H9 (cell line): ENCODE results near the gene ACVR1. TPM values are rescaled to one million over a fixed set of nuclear protein-coding genes. Genes with fewer than 3 reads are reported as not detected.

ENCODE experiments used
- DNase-seq: peaks from one replicate; pipeline ENCODE4 v3.0.0-alpha.2; 2017
- H2AFZ ChIP-seq: one replicate; pipeline ENCODE4 v1.6.1; 2013; ENCODE audit warnings: mild to moderate bottlenecking, low read length, control low read depth, moderate library complexity
- H2AK5ac ChIP-seq: 2 replicates; pipeline ENCODE4 v1.6.1; 2013; ENCODE audit warnings: low read length, control low read depth, mixed read lengths; ENCODE audit not compliant: insufficient read length
- H2BK120ac ChIP-seq: one replicate; pipeline ENCODE4 v1.6.1; 2013; ENCODE audit warnings: low read depth, mild to moderate bottlenecking, low read length, control low read depth, inconsistent platforms; ENCODE audit not compliant: poor library complexity, severe bottlenecking
- H2BK12ac ChIP-seq: 2 replicates; pipeline ENCODE4 v1.6.1; 2013; ENCODE audit warnings: low read length, control low read depth, mixed read lengths, low read depth; ENCODE audit not compliant: insufficient read length
- H2BK15ac ChIP-seq: 2 replicates; pipeline ENCODE4 v1.6.1; 2013; ENCODE audit warnings: low read depth, low read length, control low read depth
- H2BK20ac ChIP-seq: one replicate; pipeline ENCODE4 v1.6.1; 2013; ENCODE audit warnings: low read depth, mild to moderate bottlenecking, low read length, control low read depth, inconsistent platforms; ENCODE audit not compliant: poor library complexity, severe bottlenecking
- H2BK5ac ChIP-seq: 2 replicates; pipeline ENCODE4 v1.6.1; 2013; ENCODE audit warnings: low read length, control low read depth, mixed read lengths; ENCODE audit not compliant: insufficient read length
- H3K14ac ChIP-seq: 2 replicates; pipeline ENCODE4 v1.6.1; 2013; ENCODE audit warnings: low read length, control low read depth; ENCODE audit not compliant: insufficient read depth
- H3K18ac ChIP-seq: 2 replicates; pipeline ENCODE4 v1.6.1; 2013; ENCODE audit warnings: low read depth, mild to moderate bottlenecking, mixed read lengths, low read length, control low read depth; ENCODE audit not compliant: insufficient read length
- H3K23ac ChIP-seq: 2 replicates; pipeline ENCODE4 v1.6.1; 2013; ENCODE audit warnings: low read length, control low read depth, mixed read lengths, low read depth; ENCODE audit not compliant: insufficient read length
- H3K23me2 ChIP-seq: 2 replicates; pipeline ENCODE4 v1.6.1; 2013; ENCODE audit warnings: low read depth, mild to moderate bottlenecking, mixed read lengths, low read length, control low read depth; ENCODE audit not compliant: insufficient read length, poor library complexity, severe bottlenecking
- H3K27ac ChIP-seq: 2 replicates; pipeline ENCODE4 v1.5.1; 2013; ENCODE audit warnings: low read length, control low read depth, mixed read lengths, low read depth; ENCODE audit not compliant: insufficient read length
- H3K27me3 ChIP-seq: 2 replicates; pipeline ENCODE4 v1.6.1; 2013; ENCODE audit warnings: low read length, control low read depth, inconsistent platforms; ENCODE audit not compliant: insufficient read depth
- H3K4ac ChIP-seq: 2 replicates; pipeline ENCODE4 v1.6.1; 2013; ENCODE audit warnings: low read depth, mild to moderate bottlenecking, control low read depth, inconsistent platforms, low read length, moderate library complexity
- H3K4me1 ChIP-seq: 2 replicates; pipeline ENCODE4 v1.6.1; 2013; ENCODE audit warnings: low read length, control low read depth, inconsistent platforms; ENCODE audit not compliant: insufficient read depth
- H3K4me2 ChIP-seq: 2 replicates; pipeline ENCODE4 v1.6.1; 2013; ENCODE audit warnings: low read length, control low read depth, mixed read lengths; ENCODE audit not compliant: insufficient read length, insufficient read depth
- H3K56ac ChIP-seq: 2 replicates; pipeline ENCODE4 v1.6.1; 2013; ENCODE audit warnings: low read depth, mild to moderate bottlenecking, mixed read lengths, low read length, control low read depth; ENCODE audit not compliant: insufficient read length
- H3K79me1 ChIP-seq: 2 replicates; pipeline ENCODE4 v1.6.1; 2013; ENCODE audit warnings: low read depth, mild to moderate bottlenecking, moderate library complexity, low read length, control low read depth, inconsistent platforms; ENCODE audit not compliant: insufficient read depth, poor library complexity, severe bottlenecking
- H3K79me2 ChIP-seq: 2 replicates; pipeline ENCODE4 v1.6.1; 2013; ENCODE audit warnings: low read length, control low read depth, inconsistent platforms; ENCODE audit not compliant: insufficient read depth
- H3K9ac ChIP-seq: 2 replicates; pipeline ENCODE4 v1.6.1; 2013; ENCODE audit warnings: low read length, control low read depth, mixed read lengths; ENCODE audit not compliant: insufficient read length; ENCODE audit errors: extremely low read depth
- H3K9me3 ChIP-seq: one replicate; pipeline ENCODE4 v1.6.1; 2013; ENCODE audit warnings: low read depth, low read length, inconsistent platforms; ENCODE audit not compliant: control insufficient read depth
- H3T11ph ChIP-seq: one replicate; pipeline ENCODE4 v1.6.1; 2013; ENCODE audit warnings: mild to moderate bottlenecking, low read length, control low read depth, inconsistent platforms
- H4K20me1 ChIP-seq: one replicate; pipeline ENCODE4 v1.6.1; 2013; ENCODE audit not compliant: control insufficient read depth, insufficient read length, insufficient read depth
- H4K5ac ChIP-seq: 2 replicates; pipeline ENCODE4 v1.6.1; 2013; ENCODE audit warnings: low read depth, mild to moderate bottlenecking, mixed read lengths, low read length, control low read depth; ENCODE audit not compliant: insufficient read length
- H4K8ac ChIP-seq: replicated peaks from 2 replicates; pipeline ENCODE4 v1.6.1; 2013; ENCODE audit warnings: low read length, control low read depth, mixed read lengths, low read depth; ENCODE audit not compliant: insufficient read length
- H4K91ac ChIP-seq: 2 replicates; pipeline ENCODE4 v1.6.1; 2013; ENCODE audit warnings: low read depth, mild to moderate bottlenecking, moderate library complexity, mixed read lengths, low read length, control low read depth; ENCODE audit not compliant: insufficient read length
- H3K27ac Mint-ChIP-seq, 3 experiments: 2 replicates in 2 of 3; 3 replicates in 1 of 3; pipeline ENCODE4 v1.8.0; 2020 to 2021; ENCODE audit warnings: mixed read lengths in 3 of 3, mild to moderate bottlenecking in 1 of 3, moderate library complexity in 1 of 3
- H3K27me3 Mint-ChIP-seq: 2 replicates; pipeline ENCODE4 v1.8.0; 2021; ENCODE audit warnings: low read depth, mild to moderate bottlenecking, moderate library complexity, mixed read lengths
- H3K36me3 Mint-ChIP-seq, 3 experiments: 2 replicates in 2 of 3; 3 replicates in 1 of 3; pipeline ENCODE4 v1.8.0; 2020 to 2021; ENCODE audit warnings: low read depth in 3 of 3, mixed read lengths in 3 of 3; ENCODE audit not compliant: insufficient read depth in 1 of 3
- H3K4me1 Mint-ChIP-seq, 2 experiments: 2 replicates each; pipeline ENCODE4 v1.8.0; 2020; ENCODE audit warnings: mixed read lengths in 2 of 2
- H3K4me3 Mint-ChIP-seq, 2 experiments: 2 replicates in 1 of 2; 3 replicates in 1 of 2; pipeline ENCODE4 v1.8.0; 2020 to 2021; ENCODE audit warnings: mild to moderate bottlenecking in 2 of 2, mixed read lengths in 2 of 2, moderate library complexity in 1 of 2
- H3K9me3 Mint-ChIP-seq, 2 experiments: 2 replicates in 1 of 2; 3 replicates in 1 of 2; pipeline ENCODE4 v1.8.0; 2020; ENCODE audit warnings: mild to moderate bottlenecking in 2 of 2, mixed read lengths in 2 of 2, moderate library complexity in 1 of 2
- WGBS: extraction: QIAGEN DNeasy Blood & Tissue Kit; methylation state at CpG from one replicate; pipeline ENCODE4 v1.1.7; 2013; ENCODE audit warnings: missing lambda C conversion rate, low lambda C conversion rate, mixed read lengths; ENCODE audit not compliant: insufficient read length; ENCODE audit errors: extremely low coverage; 5-methylcytosine and 5-hydroxymethylcytosine counted together
- long read RNA-seq: library from polyadenylated mRNA; unstranded; transcript quantifications from one replicate; pipeline ENCODE4 v2.0.0, GENCODE V29; 2020
- total RNA-seq: library from RNA; stranded (reverse); gene quantifications from 2 replicates; pipeline ENCODE4 v1.2.1, GENCODE V29; 2021
- TF ChIP-seq, protein P1 (sequence below): fragments of 200-600 bp; sonication (generic); conservative IDR thresholded peaks from 3 replicates; pipeline ENCODE4 v1.8.0; 2021; ENCODE audit warnings: antibody characterized with exemption, mild to moderate bottlenecking

ACVR1 gene
- total RNA-seq: 21.2 and 25.1 TPM in 2 replicates
- long read RNA-seq, transcript ACVR1-207 (11 exons, 2,861 nt): major isoform, 12 of 29 reads
- long read RNA-seq, partial matches to known transcripts: 12 of 29 reads
- long read RNA-seq, other reads (novel, unspliced or antisense): 5 of 29 reads

DNA sequence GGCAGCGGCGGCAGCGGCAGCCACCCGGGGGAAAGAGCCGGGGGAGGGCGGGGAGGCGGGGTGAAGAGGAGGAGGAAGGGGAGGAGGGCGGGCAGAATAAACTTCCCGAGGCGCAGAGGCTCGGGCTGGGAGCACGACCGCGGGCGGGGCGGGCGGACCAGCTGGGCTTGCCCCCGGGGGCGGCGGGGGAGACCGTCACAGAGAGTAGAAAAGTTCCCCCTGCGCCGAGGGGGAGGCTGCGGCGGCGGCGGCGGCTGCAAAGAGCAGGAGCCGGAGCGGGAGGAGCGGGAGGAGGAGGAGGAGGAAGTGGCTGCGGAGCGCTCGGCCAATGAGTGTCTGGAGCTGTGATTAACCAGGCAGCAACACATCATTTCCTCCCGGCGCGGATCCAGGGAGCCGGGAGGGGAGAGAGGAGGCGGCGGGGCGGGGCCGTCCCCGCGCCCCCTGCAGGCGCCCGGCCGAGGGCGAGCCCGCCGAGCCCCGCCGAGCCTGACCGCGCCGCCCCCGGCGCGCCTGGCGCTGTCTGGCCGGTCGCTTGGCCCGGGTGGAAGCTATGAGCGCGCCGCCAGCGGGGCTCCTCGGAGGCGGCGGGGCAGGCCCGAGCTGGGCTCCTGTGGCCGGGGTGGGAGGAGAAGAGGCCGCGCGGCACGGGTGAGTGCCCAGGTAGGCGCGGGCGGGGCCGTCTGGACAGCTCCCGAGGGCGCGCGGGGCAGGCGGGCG is at the start of gene ACVR1:
Gene ACVR1 (minus strand): TSS at position 265 of the 720 bp plus-strand sequence. CDS start 76,837 bp downstream, outside the sequence.
- no peak within 1 kb of the TSS for H2BK120ac ChIP-seq
- H3K27ac ChIP-seq: no peak within 1 kb of the TSS
- H3K27me3 Mint-ChIP-seq: peaks cover 2% of the 10 kb centered on the region; the same call in 1 of the 2 replicates
- H3K27me3 ChIP-seq: no peaks in the 10 kb centered on the region
- peak within 1 kb of the TSS; percentile 50 for H3K18ac ChIP-seq
- no peak within 1 kb of the TSS for H3K4ac ChIP-seq
- no peaks in the 10 kb centered on the region; a peak in 1 of 5 replicates for H3K9me3 Mint-ChIP-seq
- H3K4me2 ChIP-seq: peak within 1 kb of the TSS; percentile 91
- no peak within 1 kb of the TSS for H4K91ac ChIP-seq
- no peak within 1 kb of the TSS for H3K23ac ChIP-seq
- H4K20me1 ChIP-seq: no peaks in the 10 kb centered on the region
- peak; percentile 95 for DNase-seq
- peak within 1 kb of the TSS; percentile 91 to 97 for H3K4me3 Mint-ChIP-seq
- peak within 1 kb of the TSS; percentile 73 for H3K14ac ChIP-seq
- TF ChIP-seq, protein P1, sequence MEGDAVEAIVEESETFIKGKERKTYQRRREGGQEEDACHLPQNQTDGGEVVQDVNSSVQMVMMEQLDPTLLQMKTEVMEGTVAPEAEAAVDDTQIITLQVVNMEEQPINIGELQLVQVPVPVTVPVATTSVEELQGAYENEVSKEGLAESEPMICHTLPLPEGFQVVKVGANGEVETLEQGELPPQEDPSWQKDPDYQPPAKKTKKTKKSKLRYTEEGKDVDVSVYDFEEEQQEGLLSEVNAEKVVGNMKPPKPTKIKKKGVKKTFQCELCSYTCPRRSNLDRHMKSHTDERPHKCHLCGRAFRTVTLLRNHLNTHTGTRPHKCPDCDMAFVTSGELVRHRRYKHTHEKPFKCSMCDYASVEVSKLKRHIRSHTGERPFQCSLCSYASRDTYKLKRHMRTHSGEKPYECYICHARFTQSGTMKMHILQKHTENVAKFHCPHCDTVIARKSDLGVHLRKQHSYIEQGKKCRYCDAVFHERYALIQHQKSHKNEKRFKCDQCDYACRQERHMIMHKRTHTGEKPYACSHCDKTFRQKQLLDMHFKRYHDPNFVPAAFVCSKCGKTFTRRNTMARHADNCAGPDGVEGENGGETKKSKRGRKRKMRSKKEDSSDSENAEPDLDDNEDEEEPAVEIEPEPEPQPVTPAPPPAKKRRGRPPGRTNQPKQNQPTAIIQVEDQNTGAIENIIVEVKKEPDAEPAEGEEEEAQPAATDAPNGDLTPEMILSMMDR: peak; percentile 40; the same call in 2 of the 3 replicates
- no peaks in the 10 kb centered on the region; a peak in 1 of 7 replicates for H3K36me3 Mint-ChIP-seq
- peaks cover 6% of the 10 kb centered on the region for H3K23me2 ChIP-seq
- H3K4me1 Mint-ChIP-seq: peaks cover 29 to 45% of the 10 kb centered on the region in 2 experiments
- H2BK20ac ChIP-seq: no peak within 1 kb of the TSS
- no peak within 1 kb of the TSS for H4K8ac ChIP-seq
- no peak within 1 kb of the TSS for H2BK15ac ChIP-seq
- H3K56ac ChIP-seq: no peak within 1 kb of the TSS
- H2AK5ac ChIP-seq: no peak within 1 kb of the TSS
- H2BK12ac ChIP-seq: no peak within 1 kb of the TSS
- H3K27ac Mint-ChIP-seq: peak within 1 kb of the TSS; percentile 81 to 99 (median 88)
- no peaks in the 10 kb centered on the region for H3K79me1 ChIP-seq
- H3K9me3 ChIP-seq: no peaks in the 10 kb centered on the region
- WGBS: no CpG with 5 or more reads among the region's 85 CpGs
- peak within 1 kb of the TSS; percentile 73 for H3K9ac ChIP-seq
- no peak within 1 kb of the TSS for H3T11ph ChIP-seq
- peaks cover 7% of the 10 kb centered on the region; the same call in 1 of the 2 replicates for H3K79me2 ChIP-seq
- H4K5ac ChIP-seq: no peak within 1 kb of the TSS
- no peak within 1 kb of the TSS for H2AFZ ChIP-seq
- no peak within 1 kb of the TSS for H2BK5ac ChIP-seq
- peaks cover 3% of the 10 kb centered on the region; the same call in 1 of the 2 replicates for H3K4me1 ChIP-seq
